Peyer's patch (tissue), 4 donors: ENCODE measurements around the gene DNAH8. TPM values are rescaled to one million over a fixed set of nuclear protein-coding genes. Genes with fewer than 3 reads are reported as not detected.

Experiments used
- DNase-seq, 3 donors: peaks; one replicate each; pipeline ENCODE4 v3.0.0-alpha.2; 2017 to 2019
- H3K27ac ChIP-seq, 4 donors: fragments of 200-600 bp; sonication (generic); one replicate each; pipeline ENCODE4 v1.5.1; 2016 to 2019
- H3K27me3 ChIP-seq, 2 donors: fragments of 200-600 bp; sonication (generic); one replicate each; pipeline ENCODE4 v1.5.1; 2019
- H3K36me3 ChIP-seq, 3 donors: fragments of 200-600 bp; sonication (generic); one replicate each; pipeline ENCODE4 v1.5.1; 2016 to 2019
- H3K4me1 ChIP-seq, 4 donors: fragments of 200-600 bp; sonication (generic); one replicate each; pipeline ENCODE4 v1.5.1; 2016 to 2019
- H3K4me3 ChIP-seq, 4 donors: fragments of 200-600 bp; sonication (generic); 1 replicate in 3 of 4; 2 replicates in 1 of 4; pipeline ENCODE4 v1.5.1; 2016 to 2019; ENCODE audit warnings: mild to moderate bottlenecking in 1 of 4
- H3K9me3 ChIP-seq, 4 donors: fragments of 200-600 bp; sonication (generic); one replicate each; pipeline ENCODE4 v1.5.1; 2016 to 2019; ENCODE audit warnings: mild to moderate bottlenecking in 1 of 4
- POLR2A ChIP-seq, 2 donors: fragments of 450-650 bp; IDR thresholded peaks; one replicate each; pipeline ENCODE4 v1.5.1; 2017; ENCODE audit warnings: antibody characterized with exemption in 2 of 2, mild to moderate bottlenecking in 2 of 2, moderate library complexity in 2 of 2
- total RNA-seq, 4 donors: library from RNA; depleted of rRNA; stranded (reverse); fragments of >200 nt; gene quantifications; one replicate each; pipeline ENCODE4 v1.1.0, GENCODE V29; 2016
- TF ChIP-seq, protein P1 (sequence below), 6 experiments: fragments of 450-650 bp in 4 of 6; fragments of 200-600 bp in 2 of 6; sonication (generic) in 1 of 6; IDR thresholded peaks; one replicate each; pipeline ENCODE4 v1.5.1; 2017 to 2019; ENCODE audit warnings: antibody characterized with exemption in 6 of 6, mild to moderate bottlenecking in 3 of 6, moderate library complexity in 1 of 6

The DNAH8 gene
- total RNA-seq, 4 donors from 2014 or later = 0.83 TPM; not detected in 3

DNA sequence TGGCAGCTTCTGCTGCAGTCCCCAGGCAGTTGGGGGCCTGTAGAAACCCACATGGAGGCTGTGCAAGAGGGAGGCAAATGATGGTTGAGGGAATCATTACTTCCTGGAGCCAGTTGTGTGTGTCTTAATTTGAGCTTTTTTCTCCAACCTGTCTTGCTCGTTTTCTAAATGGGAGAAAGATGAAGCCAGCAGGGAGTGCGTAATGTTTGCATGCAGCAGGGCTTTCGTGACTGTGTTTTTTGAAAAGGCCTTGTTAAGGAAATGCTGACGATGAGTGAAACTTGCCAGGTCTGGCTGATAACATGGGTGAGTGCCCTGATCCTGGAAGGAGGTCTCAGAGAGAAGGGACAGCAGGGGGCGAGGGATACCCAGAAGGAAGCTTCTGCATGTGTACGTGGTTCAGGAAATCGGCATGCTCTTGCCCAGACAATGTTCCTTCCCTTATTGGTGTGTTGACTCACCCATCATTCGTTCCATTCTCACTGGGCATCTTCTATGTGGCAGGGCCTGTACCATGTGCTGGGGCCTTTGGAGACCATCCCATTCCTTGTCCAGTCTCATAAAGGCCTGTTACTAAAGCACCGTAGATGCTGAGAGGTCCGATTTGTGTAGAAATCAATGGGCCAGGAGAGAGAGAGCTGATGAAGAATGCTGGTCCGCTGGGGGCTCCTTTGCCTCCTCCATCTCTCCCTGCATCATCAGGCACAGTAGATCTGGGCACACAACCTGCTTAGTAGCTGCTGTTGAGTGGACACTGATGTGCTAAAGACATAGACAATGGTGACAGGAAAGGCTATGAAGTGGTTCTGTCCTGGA, 360.9 kb downstream of the DNAH8 start:
- peak in 2 of 3 donors; percentile 20 to 36 for DNase-seq
- Histone ChIP-seq H3K27ac (no peak overlapping the region), H3K27me3 (no peaks in the 10 kb centered on the region), H3K4me1 (no peaks in the 10 kb centered on the region), H3K4me3 (no peak overlapping the region), H3K36me3 (no peaks in the 10 kb centered on the region), H3K9me3 (no peaks in the 10 kb centered on the region)
- TF ChIP-seq POLR2A (IDR thresholded peaks at IDR 0.05) = no peak
- TF ChIP-seq, protein P1, sequence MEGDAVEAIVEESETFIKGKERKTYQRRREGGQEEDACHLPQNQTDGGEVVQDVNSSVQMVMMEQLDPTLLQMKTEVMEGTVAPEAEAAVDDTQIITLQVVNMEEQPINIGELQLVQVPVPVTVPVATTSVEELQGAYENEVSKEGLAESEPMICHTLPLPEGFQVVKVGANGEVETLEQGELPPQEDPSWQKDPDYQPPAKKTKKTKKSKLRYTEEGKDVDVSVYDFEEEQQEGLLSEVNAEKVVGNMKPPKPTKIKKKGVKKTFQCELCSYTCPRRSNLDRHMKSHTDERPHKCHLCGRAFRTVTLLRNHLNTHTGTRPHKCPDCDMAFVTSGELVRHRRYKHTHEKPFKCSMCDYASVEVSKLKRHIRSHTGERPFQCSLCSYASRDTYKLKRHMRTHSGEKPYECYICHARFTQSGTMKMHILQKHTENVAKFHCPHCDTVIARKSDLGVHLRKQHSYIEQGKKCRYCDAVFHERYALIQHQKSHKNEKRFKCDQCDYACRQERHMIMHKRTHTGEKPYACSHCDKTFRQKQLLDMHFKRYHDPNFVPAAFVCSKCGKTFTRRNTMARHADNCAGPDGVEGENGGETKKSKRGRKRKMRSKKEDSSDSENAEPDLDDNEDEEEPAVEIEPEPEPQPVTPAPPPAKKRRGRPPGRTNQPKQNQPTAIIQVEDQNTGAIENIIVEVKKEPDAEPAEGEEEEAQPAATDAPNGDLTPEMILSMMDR (IDR thresholded peaks at IDR 0.05) = no peak

DNA sequence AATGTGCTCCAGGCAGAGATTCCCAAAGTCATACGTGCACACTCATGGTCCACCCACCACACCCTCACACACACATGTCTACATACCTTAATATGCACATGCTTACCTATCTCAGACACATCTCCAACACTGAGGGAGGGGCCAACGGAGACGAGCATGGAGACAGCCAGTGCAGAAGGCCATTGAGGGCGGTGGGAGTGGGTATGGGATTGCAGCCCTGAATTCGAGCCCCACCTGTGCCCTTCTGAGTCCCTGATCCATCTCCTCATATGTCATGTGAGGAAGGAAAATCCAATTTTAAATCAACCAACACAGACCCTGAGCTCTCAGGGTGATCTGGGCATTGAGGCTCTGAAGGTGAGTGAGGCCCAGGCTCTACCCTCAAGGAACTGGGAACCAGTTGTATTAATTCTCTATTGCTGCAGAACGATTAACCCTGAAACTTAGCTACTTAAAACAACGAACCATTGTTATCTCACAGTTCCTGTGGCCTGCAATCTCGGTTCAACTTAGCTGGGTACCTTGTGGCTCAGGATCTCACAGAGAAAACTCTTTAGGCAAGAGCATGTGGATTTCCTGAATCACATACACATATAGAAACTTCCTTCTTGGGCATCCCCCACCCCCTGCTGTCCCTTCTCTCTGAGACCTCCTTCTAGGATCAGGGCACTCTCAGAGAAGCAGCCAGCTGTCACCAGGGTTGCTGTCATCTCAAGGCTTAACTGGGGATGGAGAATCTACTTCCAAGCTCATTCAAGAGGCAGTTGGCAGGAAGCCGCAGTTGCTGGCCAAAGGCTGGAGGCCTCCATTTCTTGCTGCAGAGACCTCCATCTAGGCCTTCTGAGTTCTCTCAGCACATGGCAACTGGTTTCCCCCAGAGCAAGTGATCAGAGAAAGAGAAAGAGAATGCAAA, 361.8 kb downstream of the DNAH8 start:
- H3K9me3 ChIP-seq = no peaks in the 10 kb centered on the region
- no peaks in the 10 kb centered on the region for H3K36me3 ChIP-seq
- no peak overlapping the region for H3K4me3 ChIP-seq
- no peak for TF ChIP-seq POLR2A (IDR thresholded peaks at IDR 0.05)
- TF ChIP-seq, protein P1 (IDR thresholded peaks at IDR 0.05) = no peak
- no peaks in the 10 kb centered on the region for H3K4me1 ChIP-seq
- no peak for DNase-seq
- no peak overlapping the region for H3K27ac ChIP-seq
- no peaks in the 10 kb centered on the region for H3K27me3 ChIP-seq

DNA sequence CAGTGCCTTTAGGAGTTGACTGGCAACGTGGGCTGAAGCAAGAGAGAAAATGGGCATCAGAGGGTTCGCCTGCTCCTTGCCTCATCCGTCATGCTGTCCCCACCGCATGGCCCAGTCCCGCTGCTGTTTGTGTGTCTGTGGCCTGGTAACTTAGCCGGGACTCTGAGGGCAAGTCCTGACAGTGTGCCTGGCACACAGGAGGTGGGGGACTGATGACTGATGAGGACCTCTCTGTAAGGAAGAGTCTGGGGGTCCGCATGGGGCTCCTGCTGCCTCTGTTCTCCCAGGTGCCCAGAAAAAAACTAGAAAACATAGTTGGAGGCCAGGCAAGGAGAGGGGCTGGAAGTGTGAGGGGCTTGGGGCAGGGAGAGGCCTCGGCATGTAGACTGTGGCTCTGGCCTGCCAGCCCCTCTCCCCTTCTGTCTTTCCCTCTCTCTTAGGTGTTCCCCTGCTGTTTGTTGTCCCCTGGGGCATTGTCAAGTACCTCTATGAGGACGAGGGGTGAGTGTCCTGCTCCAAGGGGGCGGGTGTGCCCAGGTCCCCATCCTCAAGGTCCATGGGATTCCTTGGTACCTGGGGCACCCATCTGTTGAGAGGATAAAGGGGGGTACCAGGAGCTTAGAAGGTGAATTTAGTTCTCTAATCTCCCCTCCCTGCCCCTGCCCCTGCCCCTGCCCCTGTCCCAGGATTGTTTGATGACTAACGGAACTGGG, 362.9 kb downstream of the DNAH8 start:
- TF ChIP-seq, protein P1 (IDR thresholded peaks at IDR 0.05) = no peak
- TF ChIP-seq POLR2A (IDR thresholded peaks at IDR 0.05) = no peak
- Histone ChIP-seq H3K4me1 (no peaks in the 10 kb centered on the region), H3K27me3 (no peaks in the 10 kb centered on the region), H3K4me3 (no peak overlapping the region), H3K36me3 (no peaks in the 10 kb centered on the region), H3K27ac (no peak overlapping the region), H3K9me3 (no peaks in the 10 kb centered on the region)
- no peak for DNase-seq

DNA sequence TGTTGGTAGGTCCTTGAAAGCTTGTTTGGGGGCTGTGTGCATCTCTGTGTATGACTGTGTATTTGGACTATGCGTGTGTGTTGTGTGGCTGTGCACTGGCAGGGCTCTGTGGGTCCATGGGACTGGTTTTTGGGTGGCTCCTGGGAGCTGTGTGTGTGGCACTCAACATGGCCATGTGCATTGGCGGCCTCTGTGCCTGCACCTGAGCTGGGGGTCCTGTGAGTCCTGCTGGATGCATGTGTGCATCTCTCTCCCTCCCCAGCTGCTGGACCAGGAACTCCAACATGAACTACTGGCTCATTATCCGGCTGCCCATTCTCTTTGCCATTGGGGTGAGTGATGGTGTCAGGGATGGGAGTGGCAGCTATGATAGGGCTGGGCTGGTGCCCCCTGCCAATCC, 363.6 kb downstream of the DNAH8 start:
- Histone ChIP-seq H3K36me3 (no peaks in the 10 kb centered on the region), H3K9me3 (no peaks in the 10 kb centered on the region), H3K4me1 (no peaks in the 10 kb centered on the region), H3K27me3 (no peaks in the 10 kb centered on the region), H3K4me3 (no peak overlapping the region), H3K27ac (no peak overlapping the region)
- DNase-seq = peak in 1 of 3 donors; percentile 30
- TF ChIP-seq, protein P1 (IDR thresholded peaks at IDR 0.05) = no peak
- no peak for TF ChIP-seq POLR2A (IDR thresholded peaks at IDR 0.05)
